Endothelial cell of umbilical vein (primary cell): ENCODE measurements around the gene GANAB. TPM values are rescaled to one million over a fixed set of nuclear protein-coding genes. Genes with fewer than 3 reads are reported as not detected.

Experiments
- BruUV-seq: library from RNA; stranded (reverse); fragments of 400-500 nt; replicated peaks from 2 replicates; lab custom pipeline; 2021; lab: Mats Ljungman, UMichigan
- CTCF ChIA-PET: fragments of 300-600, 350-600 bp; sonication (Branson Sonifier 250); formaldehyde crosslinking; loops from one replicate; lab custom pipeline; 2021; ENCODE audit warnings: antibody characterized with exemption, inconsistent platforms; lab: Charles Lee
- POLR2A ChIA-PET: fragments of 300-600, 350-600 bp; sonication (Branson Sonifier 250); formaldehyde crosslinking; loops from one replicate; lab custom pipeline; 2021; ENCODE audit warnings: antibody characterized with exemption, inconsistent platforms; lab: Charles Lee
- DNase-seq: peaks from one replicate; pipeline ENCODE4 v3.0.0-alpha.2; 2011; ENCODE audit warnings: low read depth, low spot score
- FAIRE-seq: peaks from 2 replicates; lab custom pipeline; 2011; peaks lifted over from hg19 to GRCh38; lab: Jason Lieb, UNC
- H2AFZ ChIP-seq: 2 replicates; pipeline ENCODE4 v1.6.0; 2012; ENCODE audit warnings: low read depth, low read length, control low read depth, inconsistent platforms
- H3K27ac ChIP-seq: 2 replicates; pipeline ENCODE4 v1.5.1; 2011; ENCODE audit warnings: low read depth, mild to moderate bottlenecking, control low read depth, low read length, moderate library complexity; ENCODE audit not compliant: insufficient read depth
- H3K27me3 ChIP-seq, 2 experiments: 2 replicates each; pipeline versions ENCODE4 v1.6.0 to v1.6.1; 2011; ENCODE audit warnings: low read length in 2 of 2, mixed read lengths in 1 of 2; ENCODE audit not compliant: control insufficient read depth in 2 of 2, insufficient read depth in 2 of 2
- H3K36me3 ChIP-seq, 2 experiments: 2 replicates in 1 of 2; 3 replicates in 1 of 2; pipeline ENCODE4 v1.5.1; 2011; ENCODE audit warnings: low read length in 2 of 2, mild to moderate bottlenecking in 1 of 2, moderate library complexity in 1 of 2; ENCODE audit not compliant: control insufficient read depth in 2 of 2, insufficient read depth in 2 of 2; ENCODE audit errors: extremely low read depth in 1 of 2
- H3K4me1 ChIP-seq: 3 replicates; pipeline ENCODE4 v1.5.1; 2011; ENCODE audit warnings: mild to moderate bottlenecking, low read length; ENCODE audit not compliant: control insufficient read depth, insufficient read depth; ENCODE audit errors: extremely low read depth
- H3K4me2 ChIP-seq: 2 replicates; pipeline ENCODE4 v1.6.1; 2011; ENCODE audit warnings: low read length, control low read depth, mixed read lengths; ENCODE audit not compliant: insufficient read depth
- H3K4me3 ChIP-seq, 3 experiments: fragments of 200-600 bp in 1 of 3; sonication (generic), shearing (Covaris generic) in 1 of 3; replicated peaks in 1 of 3; 2 replicates each; pipeline ENCODE4 v1.5.1; 2011 to 2016; ENCODE audit warnings: control low read depth in 3 of 3, low read length in 3 of 3, mild to moderate bottlenecking in 2 of 3, inconsistent platforms in 1 of 3, low read depth in 1 of 3, moderate library complexity in 1 of 3; ENCODE audit not compliant: insufficient read depth in 1 of 3
- H3K79me2 ChIP-seq: 2 replicates; pipeline ENCODE4 v1.6.0; 2012; ENCODE audit warnings: low read length, inconsistent platforms; ENCODE audit not compliant: control insufficient read depth, insufficient read depth
- H3K9ac ChIP-seq: replicated peaks from 2 replicates; pipeline ENCODE3; 2011; ENCODE audit warnings: low read length, control low read depth; ENCODE audit not compliant: insufficient read depth; ENCODE audit errors: extremely low read depth
- H3K9me1 ChIP-seq: replicated peaks from 3 replicates; pipeline ENCODE4 v1.6.0; 2011; ENCODE audit warnings: mild to moderate bottlenecking, low read length; ENCODE audit not compliant: control insufficient read depth, insufficient read depth; ENCODE audit errors: extremely low read depth
- H3K9me3 ChIP-seq: replicated peaks from 2 replicates; pipeline ENCODE4 v1.5.1; 2012; ENCODE audit warnings: low read length, inconsistent platforms; ENCODE audit not compliant: control insufficient read depth, insufficient read depth
- H4K20me1 ChIP-seq: replicated peaks from 2 replicates; pipeline ENCODE3; 2011; ENCODE audit warnings: mild to moderate bottlenecking, low read length; ENCODE audit not compliant: control insufficient read depth, insufficient read depth; ENCODE audit errors: extremely low read depth
- CTCF ChIP-seq, 2 donors: IDR thresholded peaks; 1 replicate in 1 of 2; 2 replicates in 1 of 2; pipeline ENCODE4 v1.5.1; 2011; ENCODE audit warnings: low read length in 2 of 2, mild to moderate bottlenecking in 2 of 2, moderate library complexity in 2 of 2, control low read depth in 1 of 2, inconsistent platforms in 1 of 2, low read depth in 1 of 2; ENCODE audit not compliant: insufficient read depth in 1 of 2; ENCODE audit errors: extremely low read depth in 1 of 2
- EZH2 ChIP-seq: IDR thresholded peaks from 2 replicates; pipeline ENCODE4 v1.6.1; 2012; ENCODE audit warnings: borderline replicate concordance, low read depth, mild to moderate bottlenecking, moderate library complexity, low read length, inconsistent platforms; ENCODE audit not compliant: severe bottlenecking
- FOS ChIP-seq: IDR thresholded peaks from 2 replicates; pipeline ENCODE4 v1.6.1; 2011; ENCODE audit warnings: mild to moderate bottlenecking, low read length, moderate library complexity, borderline replicate concordance; ENCODE audit not compliant: insufficient read depth
- GATA2 ChIP-seq: IDR thresholded peaks from 2 replicates; pipeline ENCODE4 v1.7.0; 2011; ENCODE audit warnings: low read depth, mild to moderate bottlenecking, moderate library complexity, mixed read lengths, low read length; ENCODE audit not compliant: insufficient read length, insufficient read depth
- JUN ChIP-seq: IDR thresholded peaks from 2 replicates; pipeline ENCODE4 v1.6.1; 2011; ENCODE audit warnings: borderline replicate concordance, low read depth; ENCODE audit not compliant: insufficient read length, insufficient read depth
- MAX ChIP-seq: IDR thresholded peaks from 2 replicates; pipeline ENCODE4 v1.6.1; 2011; ENCODE audit not compliant: insufficient read depth, insufficient read length
- MYC ChIP-seq: IDR thresholded peaks from one replicate; pipeline ENCODE4 v1.6.1; 2011; ENCODE audit warnings: mild to moderate bottlenecking, low read depth, low read length
- POLR2A ChIP-seq: IDR thresholded peaks from 2 replicates; pipeline ENCODE4 v1.6.1; 2012; ENCODE audit warnings: low read depth, mild to moderate bottlenecking, control low read depth, low read length
- POLR2AphosphoS5 ChIP-seq: IDR thresholded peaks from 2 replicates; pipeline ENCODE4 v1.6.1; 2012; ENCODE audit warnings: low read depth, mild to moderate bottlenecking, control low read depth, low read length, moderate library complexity; ENCODE audit not compliant: insufficient read depth
- dilution Hi-C: fragments of 300-500 bp; cut with MboI; formaldehyde crosslinking; loops from one replicate; pipeline ENCODE4 v1.15.0; 2019; ENCODE audit warnings: low sequenced_read_pairs; ENCODE audit not compliant: extremely low pct_ligation_motif_present
- intact Hi-C: fragments of 100-400 bp; cut with micrococcal nuclease; formaldehyde crosslinking; loops from one replicate; pipeline ENCODE4 v1.10.0; 2022
- polyA plus RNA-seq, 4 experiments: library from polyadenylated mRNA; depleted of rRNA in 3 of 4; stranded (reverse) in 3 of 4; unstranded in 1 of 4; fragments of >200 nt; gene quantifications; 2 replicates each; pipeline versions ENCODE4 v1.2.1 to v1.2.3, GENCODE V29; 2011 to 2012; ENCODE audit warnings: missing spikeins in 1 of 4
- total RNA-seq: library from RNA; stranded (reverse); gene quantifications from 2 replicates; pipeline ENCODE4 v1.2.3, GENCODE V29; 2021

GANAB gene
- total and polyA plus RNA-seq, 2 donors (not counting 3 experiments of a cell fraction or from before 2014, with no cell fraction given): 389 to 455 TPM

- peaks cover 14% of the 10 kb centered on the region for H3K79me2 ChIP-seq
- no TSS peak for BruUV-seq
- FAIRE-seq: no peak
- no peaks in the 10 kb centered on the region for H3K9me3 ChIP-seq
- H3K4me3 ChIP-seq: no peak overlapping the region
- dilution Hi-C loops: no loop called here
- H3K27ac ChIP-seq: no peak overlapping the region
- H3K9ac ChIP-seq: no peak overlapping the region
- peaks cover 0 to 13% of the 10 kb centered on the region in 2 experiments for H3K36me3 ChIP-seq
- intact Hi-C loops: no loop called here
- no peak for DNase-seq
- H3K27me3 ChIP-seq: no peaks in the 10 kb centered on the region
- CTCF ChIA-PET: interaction anchor here (1.5 to 5.7 kb wide), 2 partner anchors 16 to 184 kb away, joined by 4 to 48 read pairs; partner anchors contain the start of gene TUT1
- no peaks in the 10 kb centered on the region for H4K20me1 ChIP-seq
- POLR2A ChIA-PET: no interaction called here
- no peaks in the 10 kb centered on the region for H3K9me1 ChIP-seq
- no peak overlapping the region for H2AFZ ChIP-seq
- H3K4me2 ChIP-seq: no peak overlapping the region
- H3K4me1 ChIP-seq: peaks cover 22% of the 10 kb centered on the region
- TF ChIP-seq GATA2: no peak
- no peak for TF ChIP-seq EZH2
- no peak for TF ChIP-seq FOS
- TF ChIP-seq MYC: no peak
- TF ChIP-seq CTCF (IDR thresholded peaks at IDR 0.05; ENCODE audit: extremely low read depth in 1 of 2, insufficient read depth in 1 of 2, low read depth in 1 of 2, low read length in 2 of 2): no peak
- no peak for TF ChIP-seq POLR2A
- TF ChIP-seq MAX: no peak
- no peak for TF ChIP-seq POLR2AphosphoS5
- TF ChIP-seq JUN: no peak
These were observed 37.6 kb downstream of the GANAB start for GRCh38 chr11:62608776-62609175.
